NCI-H2227 (cell line): ENCODE measurements around the gene HYKK.
"Not testable (repeated sequence)": the region's sequence is repeated elsewhere in the genome, so short reads cannot be mapped to it uniquely, and the experiment has no call there.

Experiments
- DNase-seq: peaks from one replicate; lab custom pipeline; 2025; ENCODE audit not compliant: unreplicated experiment; lab: John Stamatoyannopoulos, UW

The HYKK gene

DNA sequence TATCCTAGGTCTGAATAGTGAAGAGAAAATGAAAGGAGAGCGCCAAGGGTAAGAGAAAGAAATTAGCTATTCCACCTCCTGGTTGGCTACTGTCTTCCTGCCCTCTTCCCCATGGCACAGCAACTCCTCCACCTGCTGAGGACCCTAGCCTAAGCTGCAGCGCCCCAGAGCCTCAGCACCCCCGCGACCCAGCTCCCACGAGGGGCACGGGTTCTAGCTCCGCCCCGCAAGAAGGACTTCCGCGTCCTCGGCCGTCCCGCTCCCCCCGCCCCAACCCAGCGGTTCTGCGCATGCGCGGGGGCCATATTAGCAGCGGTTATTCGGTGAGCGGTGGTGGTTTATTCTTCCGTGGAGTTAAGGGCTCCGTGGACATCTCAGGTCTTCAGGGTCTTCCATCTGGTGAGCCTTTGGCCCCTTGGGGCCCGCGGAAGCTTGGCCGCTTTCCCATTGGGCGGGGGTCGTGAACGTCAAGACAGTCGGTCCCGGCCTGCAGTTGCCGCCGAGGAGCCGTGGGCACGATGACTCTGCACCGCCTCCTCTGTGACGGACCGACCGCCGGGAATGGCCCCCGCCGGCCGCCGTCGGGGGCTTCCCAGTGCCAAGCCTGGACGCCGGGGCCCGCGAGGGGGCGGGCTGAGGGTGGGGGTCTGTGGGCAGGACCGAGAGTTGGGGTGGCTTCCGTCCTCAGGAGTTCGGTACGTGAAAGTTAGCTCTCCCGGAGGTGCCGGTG is 32.9 kb downstream of the HYKK start, which contains the start of gene PSMA4:
Gene PSMA4 (plus strand): TSS at position 304 of the 730 bp plus-strand sequence. CDS start 1,484 bp downstream, outside the sequence.
- DNase-seq, result peak; percentile 92

- DNase-seq, result no peak
Observed at GRCh38 chr15:78540871-78541743, 33.7 kb downstream of the HYKK start.

GRCh38 chr15:78541744-78542034 is 34.3 kb downstream of the HYKK start:
- DNase-seq, result no peak

- no peak for DNase-seq
Observed at GRCh38 chr15:78542647-78543046, 35.3 kb downstream of the HYKK start.

GRCh38 chr15:78550194-78550593 is 42.8 kb downstream of the HYKK start:
- DNase-seq, result no peak

- DNase-seq, result no peak
Observed at GRCh38 chr15:78550815-78551214, 43.4 kb downstream of the HYKK start.

DNA sequence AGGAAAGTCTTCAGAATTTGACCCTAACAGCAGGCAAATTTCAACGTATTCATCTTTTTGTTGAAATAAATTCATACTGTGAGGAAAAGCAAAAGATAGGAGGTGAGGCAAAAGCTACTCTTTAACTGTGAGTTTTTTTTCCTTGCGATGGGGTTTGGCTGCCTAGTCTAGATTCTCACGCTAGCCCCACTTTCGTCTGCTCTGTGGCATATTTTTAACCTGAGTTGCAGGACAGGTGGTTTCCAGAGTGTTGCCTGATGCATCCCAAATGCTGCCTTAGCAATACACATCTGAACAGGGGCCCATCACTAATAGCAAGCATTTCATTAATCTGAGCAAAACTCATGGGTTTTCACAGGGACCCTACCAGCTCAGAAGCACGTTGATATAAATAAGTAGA is 44.5 kb downstream of the HYKK start:
- DNase-seq, result no peak

GRCh38 chr15:78552597-78552996 is 45.2 kb downstream of the HYKK start:
- DNase-seq, result no peak

GRCh38 chr15:78560201-78560600 is 52.8 kb downstream of the HYKK start:
- DNase-seq, result not testable (repeated sequence)

DNA sequence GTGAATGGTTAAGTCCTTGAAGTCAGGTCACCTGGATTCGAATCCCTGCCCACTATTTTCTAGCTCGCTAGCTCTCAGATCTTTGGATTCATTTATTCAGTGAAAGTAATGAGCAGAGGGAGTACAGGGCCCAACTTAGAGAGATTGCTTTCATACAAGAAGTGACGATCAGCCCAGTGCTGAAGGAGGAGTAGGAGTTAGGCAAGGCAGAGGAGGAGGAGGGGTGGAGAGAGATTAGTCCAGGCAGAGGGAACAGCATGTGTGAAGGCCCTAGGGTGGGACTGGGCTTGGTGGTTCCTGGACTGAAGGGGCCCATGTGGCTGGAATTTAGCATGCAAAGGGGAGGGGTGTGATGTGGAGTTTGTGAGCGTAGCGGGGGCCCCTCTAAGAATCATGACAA is 54.1 kb downstream of the HYKK start:
- no peak for DNase-seq

- no peak for DNase-seq
Observed at GRCh38 chr15:78563092-78563491, 55.7 kb downstream of the HYKK start.

DNA sequence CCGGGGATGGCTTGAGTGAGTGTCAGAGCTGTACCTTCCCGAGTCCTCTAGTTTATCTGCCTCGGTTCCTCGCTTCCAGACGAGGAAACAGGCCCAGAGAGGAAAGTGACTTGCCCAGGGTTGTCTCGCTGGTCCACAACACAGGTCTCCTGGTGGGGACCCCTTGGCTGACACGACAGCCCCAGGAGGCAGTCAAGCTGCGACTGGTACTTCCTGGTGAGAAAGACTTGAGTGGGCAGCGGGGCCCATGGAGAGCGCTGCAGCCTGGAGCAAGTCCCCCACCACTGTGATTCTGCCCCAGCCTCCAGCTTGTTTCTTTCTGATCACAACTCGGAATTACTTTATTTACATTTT is 57.3 kb downstream of the HYKK start:
- DNase-seq, result no peak

DNA sequence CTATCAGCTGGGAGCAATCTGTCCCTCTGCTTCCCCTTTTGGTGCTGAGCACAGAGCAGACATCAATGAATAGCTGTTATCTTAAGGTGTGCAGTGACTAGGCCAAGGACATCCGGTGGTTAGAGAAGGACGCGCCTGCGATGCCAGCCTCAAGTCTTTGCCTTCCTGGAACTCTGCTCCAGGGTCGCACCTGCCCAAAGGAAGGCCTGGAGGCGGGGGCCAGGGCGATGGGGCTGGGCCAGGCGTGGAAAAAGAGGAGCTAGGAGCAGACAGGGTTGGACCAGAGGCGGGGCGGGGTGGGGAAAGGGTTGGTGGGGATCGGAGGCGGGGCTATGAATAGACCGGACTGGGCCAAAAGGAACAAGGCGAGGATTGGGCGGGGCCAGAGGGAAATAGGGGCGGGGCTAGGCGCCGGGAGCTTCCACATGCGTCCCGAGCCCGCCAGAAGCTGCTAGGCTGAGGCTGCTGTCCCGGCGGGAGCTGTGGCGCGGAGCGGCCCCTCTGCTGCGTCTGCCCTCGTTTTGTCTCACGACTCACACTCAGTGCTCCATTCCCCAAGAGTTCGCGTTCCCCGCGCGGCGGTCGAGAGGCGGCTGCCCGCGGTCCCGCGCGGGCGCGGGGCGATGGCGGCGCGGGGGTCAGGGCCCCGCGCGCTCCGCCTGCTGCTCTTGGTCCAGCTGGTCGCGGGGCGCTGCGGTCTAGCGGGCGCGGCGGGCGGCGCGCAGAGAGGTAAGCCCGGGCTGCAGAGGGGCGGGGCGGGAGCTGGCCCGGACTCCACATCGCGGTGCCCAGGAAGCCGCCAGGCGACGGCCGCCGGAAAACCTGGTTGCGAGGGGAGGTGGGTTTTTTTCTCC is 57.9 kb downstream of the HYKK start, which contains the start of gene CHRNA5:
Gene CHRNA5 (plus strand): TSS at position 424 of the 854 bp plus-strand sequence. CDS start 200 bp downstream, at position 624.
- peak; percentile 91 for DNase-seq

GRCh38 chr15:78565951-78566774 is 58.8 kb downstream of the HYKK start:
- DNase-seq, result peak; percentile 60

- no peak for DNase-seq
Observed at GRCh38 chr15:78567531-78567930, 60.2 kb downstream of the HYKK start.

GRCh38 chr15:78570710-78571109 is 63.3 kb downstream of the HYKK start:
- DNase-seq, result no peak

DNA sequence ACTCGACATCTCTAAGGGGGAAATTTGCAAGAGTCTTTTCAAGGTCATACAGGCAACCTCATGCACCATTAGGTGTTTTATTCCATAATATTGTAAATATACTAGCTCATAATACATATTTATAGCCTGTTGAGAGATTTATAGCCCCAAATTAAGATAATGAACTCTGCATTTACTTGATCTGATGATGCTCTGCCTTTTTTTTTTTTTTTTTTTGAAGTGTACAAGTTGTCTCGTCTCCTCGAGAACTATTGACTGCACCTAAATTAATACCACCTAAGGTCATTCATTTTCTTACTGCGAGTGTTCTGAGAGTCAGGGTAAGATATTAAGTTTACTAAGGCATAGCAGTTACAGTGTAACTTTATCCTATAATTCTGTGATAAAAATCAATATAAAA is 64.0 kb downstream of the HYKK start:
- DNase-seq, result no peak

- no peak for DNase-seq
Observed at GRCh38 chr15:78573416-78573815, 66.0 kb downstream of the HYKK start.

- no peak for DNase-seq
Observed at GRCh38 chr15:78574944-78575343, 67.6 kb downstream of the HYKK start.
